GM18870 (cell line): ENCODE results near the gene NR3C2.
"Not testable (repeated sequence)": the region's sequence is repeated elsewhere in the genome, so short reads cannot be mapped to it uniquely, and the experiment has no call there.

Source experiments
- ATAC-seq: cut with Tn5 transposase; IDR thresholded peaks from one replicate; pipeline ENCODE4 v1.9.1; 2021; ENCODE audit warnings: moderate library complexity; ENCODE audit not compliant: unreplicated experiment

The NR3C2 gene

DNA sequence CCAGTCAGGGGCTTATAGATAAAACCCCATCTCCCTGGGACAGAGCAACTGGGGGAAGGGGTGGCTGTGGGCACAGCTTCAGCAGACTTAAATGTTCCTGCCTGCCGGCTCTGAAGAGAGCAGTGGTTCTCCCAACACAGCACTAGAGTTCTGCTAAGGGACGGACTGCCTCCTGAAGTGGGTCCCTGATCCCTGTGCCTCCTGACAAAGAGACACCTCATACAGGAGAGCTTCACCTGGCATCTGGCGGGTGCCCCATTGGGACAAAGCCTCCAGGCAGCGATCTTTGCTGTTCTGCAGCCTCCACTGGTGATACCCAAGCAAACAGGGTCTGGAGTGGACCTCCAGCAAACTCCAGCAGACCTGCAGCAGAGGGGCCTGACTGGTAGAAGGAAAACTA, 359.1 kb downstream of the NR3C2 start:
- not testable (repeated sequence) for ATAC-seq

DNA sequence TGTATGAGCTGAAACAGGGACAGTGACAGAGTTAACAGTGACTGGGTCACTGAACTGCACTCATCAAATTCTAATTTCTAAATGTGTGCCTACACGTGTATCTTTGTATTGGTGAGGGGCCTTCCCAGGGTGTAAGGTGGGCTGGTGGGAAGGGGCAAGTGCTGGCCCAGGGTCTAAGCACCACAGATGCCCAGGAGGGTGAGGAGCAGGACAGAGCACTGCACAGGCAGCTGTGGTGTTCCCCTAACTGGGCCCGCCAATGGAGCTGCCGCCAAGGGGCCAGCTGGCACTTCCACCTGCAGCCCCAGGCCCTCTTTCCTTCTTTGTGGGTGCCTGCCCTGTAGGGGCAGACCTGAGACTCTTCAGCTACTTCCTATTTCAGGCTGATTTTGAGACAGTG, 360.5 kb downstream of the NR3C2 start:
- no peak for ATAC-seq

DNA sequence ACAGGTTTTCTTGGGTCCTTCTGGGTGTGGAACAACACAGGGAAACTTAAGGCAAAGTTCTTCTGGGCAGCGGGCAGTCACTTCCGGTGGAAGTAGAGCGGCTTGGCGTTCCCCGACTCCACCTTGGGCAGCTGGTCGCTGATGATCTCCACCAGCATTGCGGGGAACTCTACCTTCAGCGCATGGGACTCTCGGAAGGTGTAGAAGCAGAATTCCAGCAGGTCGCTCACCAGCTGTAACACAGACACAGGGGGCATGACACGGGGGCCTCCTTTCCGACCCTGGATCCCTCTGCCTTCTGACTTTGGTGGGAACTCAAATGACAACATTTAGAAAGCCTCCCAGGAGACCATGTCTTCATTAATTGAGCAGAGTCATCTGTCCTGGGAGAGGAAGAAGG, 360.9 kb downstream of the NR3C2 start:
- no peak for ATAC-seq

DNA sequence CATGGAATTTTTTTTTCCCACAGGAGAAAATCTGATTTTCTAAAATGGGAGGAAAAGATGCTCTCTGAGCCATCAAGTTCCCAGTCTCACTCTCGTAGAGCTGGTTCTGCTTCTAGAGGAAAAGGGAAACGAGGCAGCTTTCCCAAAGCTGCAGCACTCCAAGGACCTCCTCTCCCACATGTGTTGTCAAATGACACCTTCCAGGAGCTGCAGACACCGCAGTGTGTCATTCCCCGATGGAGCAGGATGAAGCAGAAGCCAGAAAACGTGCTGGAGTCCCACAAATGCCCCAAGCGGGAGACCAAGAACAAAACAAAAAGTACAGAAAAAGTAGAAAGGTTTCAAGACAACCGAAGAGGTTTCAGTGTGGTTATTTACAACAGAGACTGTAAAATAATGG, 362.3 kb downstream of the NR3C2 start:
- ATAC-seq, result no peak

DNA sequence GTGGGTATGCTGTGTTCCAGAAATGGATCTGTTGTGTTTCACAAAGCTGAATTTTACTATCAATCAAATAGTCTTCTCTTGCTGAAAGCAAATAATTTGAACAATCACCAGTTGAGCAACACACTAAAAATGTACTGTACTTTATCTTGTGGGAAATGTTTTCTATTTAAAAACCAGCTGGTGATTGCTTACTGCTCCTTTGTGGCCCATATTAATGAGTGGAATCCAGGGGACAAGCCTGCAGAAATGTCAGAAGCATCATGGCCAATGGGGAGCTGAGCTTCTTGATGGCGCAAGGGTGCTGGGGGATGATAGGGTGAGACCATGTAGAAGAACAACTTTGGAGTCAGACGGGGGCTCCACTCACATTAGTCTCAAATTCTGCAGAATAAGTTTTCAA, 364.2 kb downstream of the NR3C2 start:
- no peak for ATAC-seq

DNA sequence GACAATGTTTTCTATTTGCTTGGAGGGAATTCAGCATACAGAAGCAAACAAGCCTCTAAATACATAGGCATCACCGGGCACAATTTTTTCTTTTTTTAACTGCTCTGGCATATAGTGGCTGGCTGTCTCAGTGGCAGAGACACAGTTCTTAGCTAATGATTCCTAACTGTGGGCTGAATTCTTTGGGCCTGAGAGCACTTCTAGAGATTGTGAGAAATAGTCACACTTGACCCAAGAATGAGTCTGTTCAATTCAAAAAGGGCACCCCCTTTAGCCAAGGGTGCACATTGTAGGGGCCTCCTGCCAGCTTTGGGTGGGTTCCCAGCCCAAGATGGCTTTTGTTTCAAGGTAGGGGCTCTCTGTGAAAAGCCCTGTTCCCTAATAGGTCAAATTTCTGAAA, 364.6 kb downstream of the NR3C2 start:
- no peak for ATAC-seq

DNA sequence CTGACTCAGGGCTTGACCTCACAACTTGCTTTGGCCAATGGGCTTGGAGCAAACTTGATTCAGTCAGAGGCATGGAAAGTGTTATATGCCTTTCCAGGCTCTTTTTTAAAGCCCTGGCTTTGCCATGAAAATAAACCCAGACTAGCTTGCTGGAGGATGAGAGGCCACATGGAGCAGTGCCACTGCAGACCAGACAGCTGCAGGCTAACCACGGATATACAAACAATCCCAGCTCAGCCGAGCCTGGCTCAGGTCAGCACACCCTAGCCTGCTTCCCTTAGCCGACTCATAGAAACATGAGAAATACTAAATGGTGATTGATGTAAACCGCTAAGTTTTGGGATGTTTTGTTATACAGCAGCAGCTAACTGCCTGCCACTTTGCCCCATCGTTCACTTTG, 365.2 kb downstream of the NR3C2 start:
- ATAC-seq, result no peak

DNA sequence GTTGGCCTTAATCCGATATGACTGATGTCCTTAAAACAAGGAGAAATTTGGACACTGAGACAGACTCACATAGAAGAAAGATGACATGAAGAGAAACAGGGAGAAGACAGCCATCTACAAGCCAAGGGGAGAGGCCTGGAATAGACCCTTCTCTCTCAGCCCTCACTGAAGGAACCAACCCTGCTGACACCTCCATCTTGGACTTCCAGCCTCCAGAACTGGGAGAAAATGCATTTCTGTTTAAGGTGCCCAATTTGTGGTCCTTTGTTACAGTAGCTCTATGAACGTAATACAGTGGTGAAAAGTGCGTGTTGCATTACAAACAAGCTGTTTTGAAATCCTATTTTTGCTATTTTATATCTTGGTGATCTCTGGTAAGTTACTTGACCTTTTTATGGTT, 366.8 kb downstream of the NR3C2 start:
- ATAC-seq, result no peak

DNA sequence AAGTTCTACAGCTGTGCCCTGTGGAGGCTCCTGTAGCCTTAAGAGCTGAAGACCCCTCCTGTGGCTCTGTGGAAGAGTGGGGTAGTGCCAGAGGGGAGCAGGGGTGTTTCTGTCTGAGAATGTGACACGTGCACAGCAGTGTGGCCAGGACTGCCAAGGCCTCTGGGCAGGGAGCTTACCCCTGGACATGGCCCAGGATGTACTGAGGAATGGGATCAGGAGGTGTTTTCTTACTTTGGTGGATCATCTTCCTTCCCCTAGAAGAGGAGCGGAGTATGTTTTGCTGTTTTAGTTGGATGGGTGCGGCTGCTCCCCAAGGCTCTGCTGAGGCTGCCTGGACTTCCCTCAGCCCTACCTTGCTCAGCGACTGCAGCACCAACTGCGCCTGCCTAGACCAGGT, 367.8 kb downstream of the NR3C2 start:
- no peak for ATAC-seq

DNA sequence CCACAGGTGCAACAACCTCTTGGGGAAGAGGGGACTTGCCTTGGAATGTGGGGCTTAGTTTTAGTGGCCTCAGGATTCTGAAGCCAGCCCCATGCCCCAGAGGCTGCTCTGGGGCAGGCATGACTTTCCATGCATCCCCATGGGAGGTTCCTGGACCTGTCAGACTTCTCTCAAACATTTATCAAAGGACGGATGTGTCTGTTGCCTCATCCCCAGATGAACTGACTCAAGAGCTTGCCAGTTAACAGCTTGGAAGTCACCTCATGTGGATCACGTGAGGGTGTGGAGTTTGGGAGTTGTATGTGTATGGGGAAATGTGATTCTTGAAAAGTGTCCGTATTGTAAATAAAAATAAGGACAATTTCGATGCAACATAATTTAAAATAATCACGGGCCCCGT, 368.9 kb downstream of the NR3C2 start:
- ATAC-seq, result no peak

DNA sequence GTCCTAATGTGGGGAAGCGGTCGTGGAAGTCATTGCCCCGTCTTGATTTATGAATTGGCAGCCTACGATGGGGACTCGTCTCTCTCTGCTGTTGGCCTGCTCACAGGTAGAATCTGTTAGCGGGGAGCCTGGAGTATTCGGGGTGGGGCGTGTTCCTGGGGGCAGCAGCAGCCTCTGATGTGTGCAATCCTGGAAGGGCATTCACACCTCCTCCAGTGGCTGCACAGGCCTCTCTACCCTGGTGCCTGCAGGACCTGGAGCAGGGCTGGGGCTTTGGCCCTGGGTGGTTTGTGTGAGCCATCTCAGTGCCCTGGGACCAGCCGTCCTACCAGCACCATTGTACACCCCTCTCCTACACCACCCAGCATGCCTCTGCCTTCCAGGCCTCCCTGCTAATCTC, 369.4 kb downstream of the NR3C2 start:
- no peak for ATAC-seq

DNA sequence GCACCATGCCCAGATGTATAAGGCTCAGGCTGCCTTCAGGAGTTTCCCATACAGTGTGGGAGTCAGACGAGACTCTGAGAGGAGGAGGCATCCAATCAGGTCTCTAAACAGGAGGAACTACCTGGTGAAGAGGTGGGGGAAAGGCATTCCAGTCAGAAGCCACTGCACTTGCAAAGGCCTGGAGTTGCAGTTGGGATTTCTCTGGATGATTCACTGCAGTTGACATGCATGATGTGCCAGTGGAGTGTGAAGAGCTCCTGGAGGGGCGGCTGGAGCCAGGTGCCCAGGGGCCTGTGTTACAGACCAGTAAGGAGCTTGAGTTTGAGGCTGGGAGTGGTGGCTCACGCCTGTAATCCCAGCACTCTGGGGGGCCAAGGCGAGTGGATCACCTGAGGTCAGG, 371.2 kb downstream of the NR3C2 start:
- no peak for ATAC-seq

DNA sequence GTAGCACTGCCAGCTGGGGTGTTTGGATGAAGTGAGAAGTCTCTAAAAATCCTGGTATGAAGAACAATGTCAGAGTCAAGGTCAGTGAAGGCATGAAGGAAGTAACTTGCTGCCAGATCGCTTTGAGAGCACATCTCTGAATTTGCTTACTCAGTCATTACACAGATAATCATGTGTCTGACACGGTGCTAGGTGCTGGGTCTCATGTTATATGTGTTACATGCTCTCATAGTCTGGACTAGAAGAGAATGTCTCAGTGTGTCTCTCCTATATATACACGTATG, 372.4 kb downstream of the NR3C2 start:
- ATAC-seq, result no peak

DNA sequence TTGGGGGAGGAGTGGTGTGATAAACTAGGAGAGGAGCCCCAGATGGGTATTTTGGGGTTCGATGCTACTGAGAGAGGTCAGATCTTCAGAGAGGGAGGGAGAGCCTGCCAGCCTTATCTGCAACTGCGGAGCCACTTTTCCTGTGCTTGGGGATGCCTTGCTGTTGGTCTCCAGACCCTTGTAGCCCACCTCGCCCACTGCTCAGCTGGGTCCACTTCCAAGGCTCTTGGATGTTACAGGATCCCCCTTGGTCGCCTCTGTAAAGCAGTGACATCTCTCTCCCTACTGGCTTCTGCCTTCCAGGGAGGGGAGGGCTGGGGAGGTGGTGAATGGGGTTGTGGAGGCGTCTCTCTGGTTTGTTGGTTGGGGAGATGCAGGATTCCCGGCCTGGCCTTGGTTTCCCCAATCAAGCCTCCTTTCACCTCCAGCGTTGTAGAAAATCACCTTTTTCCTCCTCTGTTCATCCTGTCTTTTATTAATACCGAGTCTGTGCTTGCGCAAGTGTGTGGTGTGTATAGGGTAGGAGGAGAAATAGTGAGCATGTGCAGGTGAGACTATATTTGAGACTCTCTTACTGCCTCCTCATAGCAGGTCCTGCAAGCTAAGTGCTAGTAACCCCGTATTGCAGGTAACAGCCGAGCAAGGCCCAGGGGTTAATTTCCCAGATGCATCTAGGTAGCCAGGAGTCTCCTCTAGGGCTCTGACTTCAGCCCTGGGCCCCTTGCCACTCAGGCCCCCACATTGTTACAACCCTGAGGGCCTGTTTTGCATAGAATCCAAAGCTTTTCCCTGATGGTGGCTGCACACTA, 372.9 kb downstream of the NR3C2 start:
- ATAC-seq, result no peak

DNA sequence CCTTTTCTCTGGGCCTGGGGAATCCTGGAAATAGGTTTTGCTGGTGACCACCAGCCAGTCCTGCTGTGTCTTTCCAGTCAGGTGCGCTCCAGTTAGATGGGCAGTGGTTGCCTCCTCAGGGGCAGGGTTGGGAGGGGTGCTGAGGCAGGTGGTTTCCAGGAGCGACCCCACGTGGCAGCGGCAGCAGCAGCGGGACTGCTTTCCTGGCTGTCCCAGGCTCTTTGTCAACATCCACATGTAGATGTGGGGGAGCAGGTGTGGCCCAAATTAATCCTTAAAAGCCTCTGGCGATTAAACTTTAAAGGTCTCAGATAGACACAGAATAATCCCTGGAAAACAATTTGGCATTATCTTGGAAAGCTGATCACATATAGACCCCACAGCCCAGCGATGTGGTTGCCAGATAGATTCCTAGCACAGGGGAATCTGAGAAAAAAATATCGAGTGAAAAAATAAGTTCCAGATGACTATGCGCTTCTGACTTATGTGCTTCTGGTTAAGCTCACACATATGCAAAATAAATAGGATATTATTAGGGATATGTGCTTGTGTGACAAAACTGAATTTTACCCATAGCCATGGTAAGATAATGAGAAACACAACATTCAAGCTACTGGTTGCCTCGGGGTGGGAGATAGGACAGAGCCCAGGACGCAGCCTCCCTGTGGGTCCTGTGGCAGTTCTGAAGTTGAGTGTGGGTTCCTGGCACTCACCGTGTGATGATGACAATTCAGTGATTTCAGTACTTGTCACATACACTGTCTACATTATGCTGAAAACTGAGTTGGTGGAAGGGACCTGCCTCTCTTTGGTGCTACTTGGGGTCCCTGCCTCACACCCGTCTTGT, 373.9 kb downstream of the NR3C2 start:
- no peak for ATAC-seq

DNA sequence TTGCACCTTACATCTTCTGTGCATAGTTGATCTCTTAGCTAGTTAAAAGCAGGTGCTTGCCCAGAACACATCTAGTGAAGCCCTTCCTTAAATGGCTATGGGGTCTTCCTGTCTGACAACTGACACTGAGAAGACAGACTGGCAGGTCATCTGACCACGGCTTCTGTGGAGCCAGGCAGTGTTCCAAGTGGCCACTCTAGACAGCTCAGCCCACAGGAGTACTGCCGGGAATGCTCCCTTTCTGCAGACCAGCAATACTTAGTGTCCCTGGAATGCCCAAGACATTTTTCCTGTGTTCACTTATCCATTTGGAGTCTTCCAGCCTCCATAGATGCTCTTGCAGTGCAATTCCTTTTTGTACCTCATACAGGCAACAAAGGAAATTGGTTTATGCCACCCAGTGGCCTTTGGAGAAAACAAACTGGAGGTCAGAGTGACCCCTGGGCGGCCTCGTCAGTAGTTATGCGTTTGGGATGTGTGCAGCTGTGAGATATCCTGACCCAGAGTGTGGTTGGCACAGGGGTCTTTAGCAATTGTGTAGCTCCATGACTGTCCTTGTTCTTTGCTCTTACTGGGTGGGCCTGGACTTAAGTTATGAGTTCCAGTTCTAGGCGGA, 374.8 kb downstream of the NR3C2 start:
- ATAC-seq, result no peak

DNA sequence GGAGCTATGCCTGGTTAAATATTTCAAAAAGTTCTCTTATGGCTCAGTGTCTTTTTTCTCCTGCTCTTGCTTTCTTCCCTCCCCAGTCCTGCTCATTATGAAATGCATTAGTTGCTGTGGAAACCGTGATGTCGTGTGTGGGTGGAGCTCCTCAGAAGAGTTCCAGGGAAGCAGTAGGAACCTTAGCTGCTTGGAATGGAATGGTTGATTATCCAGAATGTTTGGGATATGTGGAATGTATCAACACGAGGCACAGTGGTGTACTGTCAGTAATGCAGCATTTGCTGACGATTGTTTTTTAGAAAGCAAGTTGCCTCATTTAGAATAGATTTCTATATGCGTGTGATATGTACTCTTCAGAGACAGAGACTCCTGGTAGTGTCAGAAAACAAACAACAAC, 377.1 kb downstream of the NR3C2 start:
- ATAC-seq, result no peak

DNA sequence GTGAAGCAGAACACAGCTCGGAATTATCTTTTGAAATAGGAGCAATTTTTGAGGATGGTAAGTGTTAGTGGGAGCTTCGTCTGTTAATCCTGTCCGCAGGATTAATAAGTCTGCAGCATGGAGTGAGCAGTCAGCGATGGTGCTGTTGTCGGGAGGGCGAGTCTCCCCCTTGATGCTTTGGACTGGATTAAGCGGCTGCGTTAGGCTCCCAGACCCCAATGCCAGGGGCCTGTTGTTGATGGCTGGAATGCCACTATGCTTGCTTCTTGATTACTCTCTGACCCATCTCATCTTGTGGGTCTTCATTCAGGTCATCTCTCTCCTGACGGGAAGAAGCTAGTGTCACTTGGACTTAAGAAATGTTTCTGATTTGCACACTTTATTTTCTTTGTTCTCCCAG, 377.8 kb downstream of the NR3C2 start:
- no peak for ATAC-seq

DNA sequence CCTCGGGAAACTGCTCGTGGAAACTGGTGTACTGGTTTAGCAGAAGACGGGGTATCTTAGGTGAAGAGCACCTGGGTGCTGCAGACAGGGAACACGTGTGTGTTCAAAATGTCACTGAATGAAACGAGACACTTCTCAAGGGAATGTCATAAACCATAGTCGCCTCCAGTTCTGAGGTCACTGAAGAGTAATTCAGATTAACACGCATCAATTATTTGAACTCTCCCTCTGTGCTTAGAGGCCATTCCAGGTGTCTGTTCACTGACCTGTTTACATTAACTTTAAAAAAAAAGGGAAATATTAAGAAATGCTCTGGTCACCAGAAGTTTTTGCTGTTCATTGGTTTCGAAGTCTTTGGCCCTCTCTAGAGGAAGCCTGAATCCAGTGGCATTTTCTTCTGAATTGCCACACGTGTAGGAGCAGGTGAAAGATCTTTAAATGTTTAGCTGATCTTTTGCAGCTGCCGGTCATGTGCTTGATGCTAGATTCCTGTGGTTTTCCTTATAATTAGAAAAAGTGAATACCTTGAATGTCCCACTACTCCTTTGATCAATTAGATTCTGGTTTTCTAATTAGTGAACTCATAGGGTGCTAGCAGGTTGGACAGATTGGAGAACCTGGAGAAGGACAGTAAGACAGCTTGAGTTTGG, 379.8 kb downstream of the NR3C2 start:
- no peak for ATAC-seq

DNA sequence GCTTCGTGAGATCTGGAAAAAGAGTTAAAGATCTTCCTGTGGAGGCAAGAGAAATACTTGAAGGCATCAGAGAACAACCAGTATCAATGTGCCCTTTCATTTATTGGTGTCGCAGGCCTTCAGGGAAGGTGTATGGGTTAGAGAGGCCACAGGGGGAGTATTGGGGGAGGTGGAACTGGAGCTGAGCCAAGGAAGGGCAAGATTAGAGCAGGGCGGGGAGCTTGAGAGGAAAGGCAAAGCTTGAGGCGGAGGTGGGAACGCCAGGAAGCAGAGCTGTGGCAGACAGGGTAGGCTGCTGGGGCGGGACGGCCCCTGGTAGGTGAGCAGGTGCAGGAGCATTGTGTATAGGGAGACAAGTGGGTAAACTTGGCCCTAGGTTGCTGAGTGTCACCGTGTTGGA, 380.4 kb downstream of the NR3C2 start:
- no peak for ATAC-seq

DNA sequence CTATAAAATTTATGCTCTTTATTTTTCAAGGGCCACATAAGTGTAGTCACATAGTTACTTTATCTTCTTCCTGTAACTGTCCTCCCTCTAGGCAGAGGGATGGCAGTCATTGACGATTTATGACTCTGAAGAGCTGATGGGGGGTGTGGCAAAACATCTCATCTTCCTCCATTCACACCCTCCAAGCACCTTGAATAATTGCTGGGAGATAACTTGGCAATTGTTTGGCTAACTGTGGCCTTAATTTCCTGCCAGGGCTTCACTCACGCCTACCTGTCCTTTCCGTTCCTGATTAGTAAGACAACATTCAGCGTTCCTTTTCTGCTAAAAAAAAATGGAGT, 381.1 kb downstream of the NR3C2 start:
- no peak for ATAC-seq
